ENCODE results near the gene SETBP1.
A peak's percentile ranks its signal among the peaks of the same experiment; 100 is the strongest.

SETBP1 gene

GRCh38 chr18:44882163-44882868, 201.6 kb downstream of the SETBP1 start:
- no peak for DNase-seq

- DNase-seq, result no peak
Measured at GRCh38 chr18:44883671-44884070, 203.0 kb downstream of the SETBP1 start.

- no peak for DNase-seq
Measured at GRCh38 chr18:44884431-44884830, 203.7 kb downstream of the SETBP1 start.

- DNase-seq, result no peak
Measured at GRCh38 chr18:44885507-44885906, 204.8 kb downstream of the SETBP1 start.

DNA sequence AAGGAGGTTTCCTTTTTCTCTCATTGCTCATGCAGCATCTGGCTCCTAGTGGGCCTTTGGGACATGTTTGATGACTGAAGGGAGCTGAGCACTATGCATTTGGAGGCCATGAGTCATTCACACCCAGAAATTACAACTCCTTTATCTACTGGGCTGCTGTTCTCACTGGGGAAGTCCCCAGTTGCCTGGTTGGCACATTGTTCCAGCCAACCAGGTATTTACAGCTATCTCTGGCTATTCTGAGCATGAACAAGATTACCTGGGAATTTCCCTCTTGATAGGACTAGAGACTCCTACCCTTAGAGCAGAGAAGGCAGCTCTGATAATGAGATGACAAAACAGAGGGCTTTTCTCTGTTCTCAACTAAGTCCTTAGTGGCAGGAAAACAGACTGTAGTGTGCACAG, 206.5 kb downstream of the SETBP1 start:
- peak; percentile 74 for DNase-seq

GRCh38 chr18:44889111-44889510, 208.4 kb downstream of the SETBP1 start:
- DNase-seq, result no peak

- no peak for DNase-seq
Measured at GRCh38 chr18:44893045-44893706, 212.5 kb downstream of the SETBP1 start.

DNA sequence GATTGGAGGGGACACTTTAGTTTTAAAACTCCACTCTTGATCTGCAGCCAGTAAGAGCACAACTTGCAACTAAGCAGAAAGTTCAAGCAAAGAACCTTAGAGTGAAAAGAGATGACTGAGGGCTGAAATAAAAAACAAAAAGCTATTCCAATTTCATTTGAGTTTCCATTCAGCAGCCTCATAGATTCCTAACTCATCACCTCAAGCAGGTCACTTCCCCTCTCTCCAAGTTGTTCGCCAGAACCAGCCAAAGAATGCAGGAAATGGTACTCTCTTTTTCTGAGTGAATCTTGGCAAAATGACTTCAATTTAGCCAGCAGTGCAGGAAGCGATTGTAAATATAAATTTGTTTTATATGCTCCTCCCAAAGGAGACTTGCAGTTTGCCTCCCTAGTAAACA, 213.3 kb downstream of the SETBP1 start:
- no peak for DNase-seq

DNA sequence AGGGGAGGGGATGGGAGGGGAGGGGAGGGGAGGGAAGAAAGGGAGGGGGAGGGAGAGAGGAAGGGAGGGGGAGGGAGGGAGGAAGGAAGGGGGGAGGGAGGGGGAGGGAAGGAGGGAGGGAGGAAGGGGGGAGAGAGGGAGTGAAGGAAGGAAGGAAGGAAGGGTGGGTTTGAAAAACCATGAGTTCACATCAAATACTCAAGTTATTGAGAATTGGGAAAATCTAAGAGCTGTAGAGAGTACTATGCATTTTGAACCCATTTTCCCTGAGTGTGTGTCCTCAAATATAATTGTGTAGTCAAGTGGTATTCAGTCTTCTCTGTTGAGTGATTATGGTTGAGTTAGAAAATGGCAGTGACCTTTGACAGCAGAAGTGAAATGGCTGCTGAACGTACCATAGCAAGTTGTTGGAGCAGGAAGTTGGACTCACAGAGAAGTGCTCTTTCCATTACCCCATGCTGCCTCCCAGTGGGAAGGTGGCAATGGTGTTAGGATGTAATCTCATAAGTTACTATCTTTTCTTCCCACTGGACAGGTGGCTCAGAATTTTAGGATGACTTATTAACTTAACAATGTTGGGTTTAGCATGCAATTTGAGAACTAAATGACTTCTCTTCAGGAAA, 214.6 kb downstream of the SETBP1 start:
- peak; percentile 33 for DNase-seq

DNA sequence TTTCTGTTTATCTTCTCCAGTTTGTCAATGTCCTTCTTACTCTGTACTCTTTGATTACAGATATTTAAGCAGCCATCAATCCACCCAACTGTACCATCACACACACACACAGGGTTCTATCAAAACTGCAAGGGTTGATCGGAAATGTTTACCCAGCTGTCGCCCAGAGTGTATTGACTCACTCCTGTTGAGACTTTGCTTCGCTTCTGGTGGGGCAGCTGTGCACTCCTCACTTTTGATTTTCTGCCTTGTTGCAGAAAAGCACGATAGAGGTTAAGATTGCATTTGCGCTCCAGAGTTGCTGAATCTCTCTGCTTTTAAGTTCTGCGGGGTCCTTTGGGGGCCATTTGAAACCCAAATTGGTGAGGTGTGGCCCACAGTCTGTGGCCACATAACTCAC, 216.2 kb downstream of the SETBP1 start:
- DNase-seq, result no peak

DNA sequence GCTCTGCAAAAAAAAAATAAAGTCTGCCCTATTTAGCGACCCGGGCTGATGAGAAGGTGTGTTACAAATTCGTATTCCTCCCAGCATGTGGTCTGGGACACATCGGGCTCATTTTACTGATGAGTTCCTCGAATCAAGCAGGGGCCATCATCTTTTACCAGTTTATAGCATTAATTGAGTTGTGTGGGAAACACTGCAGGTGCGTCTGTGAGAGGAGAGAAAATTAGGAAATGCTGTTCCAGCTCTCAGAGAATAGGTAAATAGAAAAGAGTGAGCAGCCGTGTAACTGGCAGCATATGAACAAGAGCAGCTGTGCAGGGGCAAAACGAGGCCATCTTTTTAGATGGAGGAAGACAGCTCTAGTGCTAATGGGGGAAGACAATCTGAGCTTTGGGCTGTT, 216.7 kb downstream of the SETBP1 start:
- no peak for DNase-seq

DNA sequence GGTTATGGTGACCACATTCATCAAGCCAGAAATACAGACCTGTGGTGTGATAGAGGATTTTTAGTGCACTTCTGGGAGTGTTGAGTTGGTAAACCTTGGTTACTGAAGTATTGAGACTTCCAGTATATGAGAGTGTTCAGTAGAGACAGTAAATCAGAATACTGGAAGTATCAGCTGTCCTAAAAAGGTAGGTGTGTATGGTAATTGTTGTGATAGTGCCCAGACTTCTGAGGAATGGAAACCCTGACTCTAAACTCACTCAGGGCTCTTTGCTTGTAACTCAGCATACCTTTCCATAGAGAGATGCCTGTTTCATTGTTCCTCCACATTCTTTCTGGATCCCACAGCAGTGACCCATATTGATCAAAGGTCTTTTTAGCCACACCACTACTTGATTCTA, 217.1 kb downstream of the SETBP1 start:
- DNase-seq, result no peak

GRCh38 chr18:44898498-44898897, 217.8 kb downstream of the SETBP1 start:
- no peak for DNase-seq

- no peak for DNase-seq
Measured at GRCh38 chr18:44899832-44900231, 219.1 kb downstream of the SETBP1 start.

DNA sequence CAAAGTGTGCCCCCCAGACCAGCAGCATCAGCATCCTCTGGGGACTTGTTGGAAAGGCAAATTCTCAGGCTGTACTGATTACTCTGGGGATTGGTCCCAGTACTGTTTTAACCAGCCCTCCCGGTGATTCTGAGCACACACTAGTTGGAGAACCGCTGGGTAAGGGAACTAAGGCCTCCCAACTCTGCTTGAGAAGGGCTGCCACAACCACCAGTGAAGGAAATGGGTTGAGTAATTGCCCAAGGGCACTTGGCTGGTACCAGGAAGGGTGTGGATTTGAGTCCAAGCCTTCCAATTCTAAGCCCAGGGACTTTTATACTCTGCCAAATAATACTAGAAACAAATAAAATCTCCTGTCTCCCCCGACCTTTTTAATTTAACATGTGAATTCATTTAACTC, 219.9 kb downstream of the SETBP1 start:
- DNase-seq, result no peak

- DNase-seq, result no peak
Measured at GRCh38 chr18:44901283-44901682, 220.6 kb downstream of the SETBP1 start.

GRCh38 chr18:44903327-44903726, 222.6 kb downstream of the SETBP1 start:
- no peak for DNase-seq

GRCh38 chr18:44904768-44905167, 224.1 kb downstream of the SETBP1 start:
- no peak for DNase-seq

DNA sequence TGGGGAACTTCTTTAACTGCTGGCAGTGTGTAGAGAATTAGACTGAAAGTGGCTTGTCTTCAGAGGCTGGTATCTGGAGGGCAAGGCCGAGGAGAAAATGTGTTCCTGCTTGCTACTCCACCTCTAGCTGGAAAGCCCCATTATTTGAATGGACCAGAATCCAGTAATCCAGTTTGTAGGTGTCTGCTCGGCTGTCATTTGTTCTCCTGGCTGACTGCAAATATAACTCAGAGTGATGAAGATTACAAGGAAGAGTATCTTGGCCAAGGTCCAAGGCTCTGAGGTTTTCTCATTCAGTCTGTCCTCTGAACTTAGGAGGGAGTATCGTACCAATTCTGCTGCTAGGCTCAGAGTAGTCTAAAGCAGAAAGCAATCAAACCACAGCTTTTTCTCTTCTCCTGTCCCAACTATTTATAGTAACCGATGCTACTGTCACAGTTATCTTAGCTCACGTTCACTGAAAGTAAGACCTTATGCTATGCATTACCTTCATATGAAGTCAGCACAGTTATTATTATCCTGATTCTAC, 228.6 kb downstream of the SETBP1 start:
- no peak for DNase-seq

- DNase-seq, result no peak
Measured at GRCh38 chr18:44911260-44911659, 230.6 kb downstream of the SETBP1 start.

DNA sequence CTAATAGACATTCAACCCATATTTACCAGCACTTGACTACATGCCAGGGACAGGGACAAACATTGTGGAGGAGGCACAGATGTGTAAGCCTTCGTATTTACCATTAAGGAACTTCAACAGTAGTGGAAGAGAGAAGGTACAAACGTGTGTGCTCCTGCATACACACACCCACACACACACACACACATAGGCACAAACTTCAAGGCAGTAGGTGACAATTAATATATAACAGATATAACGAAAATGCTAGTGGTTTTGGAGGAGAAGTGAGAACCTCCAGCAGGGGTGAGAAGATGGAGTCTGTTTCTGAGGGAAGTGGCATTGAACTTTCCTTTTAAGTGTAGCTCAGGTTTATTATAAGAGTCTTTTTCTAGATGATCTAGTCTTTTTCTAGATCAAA, 231.1 kb downstream of the SETBP1 start:
- DNase-seq, result no peak

- DNase-seq, result no peak
Measured at GRCh38 chr18:44912740-44913478, 232.2 kb downstream of the SETBP1 start.

- no peak for DNase-seq
Measured at GRCh38 chr18:44914028-44914427, 233.3 kb downstream of the SETBP1 start.

Measured in stimulated activated CD4-positive, alpha-beta T cell treated with anti-CD3 and anti-CD28 coated beads, Interleukin-1b, Interleukin-23, amount 100 ng/mL, for 48 hours (primary cell).